Stimulated activated naive CD4-positive, alpha-beta T cell (primary cell): ENCODE results near the gene SUDS3.
"Not testable (repeated sequence)": the region's sequence is repeated elsewhere in the genome, so short reads cannot be mapped to it uniquely, and the experiment has no call there.

Experiments used
- DNase-seq, 6 experiments: peaks; one replicate each; lab custom pipeline; 2025; lab: John Stamatoyannopoulos, UW

The SUDS3 gene

DNA sequence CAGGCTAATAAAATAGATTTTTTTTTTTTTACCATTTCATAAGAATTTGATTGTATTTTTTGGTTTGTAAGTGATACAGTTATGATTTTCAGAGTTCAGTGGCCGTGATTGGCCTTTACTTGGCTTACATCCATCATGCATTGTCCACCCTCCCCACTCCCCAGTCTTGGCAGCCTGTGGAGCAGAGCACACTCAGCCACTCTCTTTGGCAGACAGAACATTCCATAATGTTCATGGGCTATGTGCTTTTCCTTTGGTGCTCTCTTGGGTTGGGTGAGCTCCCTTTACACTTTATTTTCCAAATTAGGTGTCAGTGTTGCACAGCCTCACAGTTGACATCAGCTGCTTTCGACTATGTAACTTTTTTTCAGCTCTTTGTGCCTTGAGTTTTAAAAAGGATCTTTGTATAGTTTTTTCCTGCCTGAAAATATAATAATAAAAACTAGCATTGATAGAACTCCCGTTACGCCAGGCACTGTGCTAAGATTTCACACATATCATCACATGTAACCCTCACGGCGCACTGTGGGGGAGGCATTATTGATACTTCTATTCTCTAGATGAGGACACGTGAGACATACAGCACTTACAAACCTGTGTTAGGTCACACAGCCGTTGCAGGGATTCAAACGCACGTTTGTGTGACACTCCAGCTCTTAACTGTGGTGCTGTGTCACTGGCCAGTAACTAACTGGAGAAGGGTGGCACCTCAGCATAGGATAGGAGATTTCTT, 21.5 kb downstream of the SUDS3 start:
- no peak for DNase-seq

DNA sequence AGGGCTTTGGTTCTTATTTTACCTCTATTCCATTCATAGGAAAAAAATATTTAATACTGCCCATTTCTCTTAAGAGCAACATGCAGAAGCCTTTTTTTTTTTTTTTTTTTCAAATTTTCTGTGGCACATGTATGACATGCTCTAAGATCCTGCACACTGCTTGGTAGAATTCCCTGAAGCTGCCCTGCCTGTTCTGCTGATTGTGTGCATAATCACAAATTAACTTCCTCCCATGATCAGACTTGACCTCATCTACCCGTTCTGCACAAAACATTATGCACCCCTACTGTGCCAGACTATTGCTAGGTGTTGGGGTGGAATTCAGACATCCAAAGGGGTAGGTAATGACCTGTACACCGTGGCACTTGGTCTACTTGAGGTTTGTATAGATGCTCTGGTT, 22.2 kb downstream of the SUDS3 start:
- DNase-seq: no peak

- DNase-seq: no peak
Measured at GRCh38 chr12:118398940-118399339, 22.6 kb downstream of the SUDS3 start.

DNA sequence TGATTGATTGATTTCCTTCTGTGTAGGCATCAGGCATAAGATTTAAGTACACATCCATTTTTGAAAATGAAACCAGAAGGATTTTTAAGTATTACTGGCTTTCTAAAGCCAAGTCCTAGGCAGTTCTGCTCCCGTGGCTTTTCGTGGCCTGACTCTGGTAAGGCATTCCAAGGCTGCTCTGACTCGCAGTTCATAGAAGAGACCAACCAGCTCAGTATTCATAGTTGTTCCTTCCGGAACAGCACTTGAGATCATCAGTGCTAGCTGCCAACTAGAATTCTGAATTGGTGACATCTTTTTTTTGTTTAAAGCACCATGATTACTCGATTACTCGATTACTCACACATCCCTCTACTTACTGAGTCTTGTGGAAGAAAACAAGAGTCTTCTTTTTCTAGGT, 25.9 kb downstream of the SUDS3 start:
- no peak for DNase-seq

DNA sequence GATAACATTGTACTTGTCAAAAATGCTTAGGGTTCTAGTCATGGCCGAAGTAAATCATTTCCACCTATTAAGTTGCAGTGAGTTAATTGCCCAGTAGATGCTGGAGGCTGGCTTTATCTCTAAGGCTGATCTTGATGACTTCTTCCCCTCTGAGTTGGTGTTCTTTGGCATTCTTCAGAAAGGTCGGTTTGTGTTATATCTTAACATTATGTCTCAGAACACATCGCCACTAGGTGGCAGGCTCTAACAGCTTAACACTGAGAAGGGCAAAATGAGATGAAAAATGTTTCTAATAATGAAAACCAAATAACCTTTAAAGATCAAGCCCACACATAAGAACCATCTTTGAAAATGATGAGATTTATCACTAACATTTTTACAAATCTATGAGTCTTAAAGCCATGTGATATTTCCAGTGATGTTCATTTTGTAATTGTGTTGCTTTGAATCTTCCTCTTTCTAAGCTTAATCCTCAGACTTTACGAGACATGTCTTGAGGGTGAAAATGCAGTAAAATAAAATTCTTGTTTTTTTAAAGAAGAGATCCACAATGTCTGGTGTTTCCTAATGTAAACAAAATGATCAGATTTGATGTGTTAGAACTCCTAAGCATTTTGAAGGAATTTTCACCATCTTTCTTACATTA, 28.6 kb downstream of the SUDS3 start:
- DNase-seq: peak in 4 of 6 experiments; percentile 17 to 37 (median 22)

DNA sequence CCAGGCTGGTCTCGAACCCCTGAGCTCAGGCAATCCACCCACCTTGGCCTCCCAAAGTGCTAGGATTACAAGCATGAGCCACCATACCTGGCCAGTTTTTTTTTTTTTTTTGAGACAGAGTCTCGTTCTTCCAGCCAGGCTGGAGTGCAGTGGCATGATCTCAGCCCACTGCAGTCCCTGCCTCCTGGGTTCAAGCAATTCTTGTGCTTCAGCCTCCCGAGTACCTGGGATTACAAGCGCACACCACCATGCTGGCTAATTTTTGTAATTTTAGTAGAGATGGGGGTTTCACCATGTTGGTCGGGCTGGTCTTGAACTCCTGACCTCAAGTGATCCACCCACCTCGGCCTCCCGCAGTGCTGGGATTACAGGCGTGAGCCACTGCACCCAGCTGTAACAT, 31.9 kb downstream of the SUDS3 start:
- DNase-seq: not testable (repeated sequence)

DNA sequence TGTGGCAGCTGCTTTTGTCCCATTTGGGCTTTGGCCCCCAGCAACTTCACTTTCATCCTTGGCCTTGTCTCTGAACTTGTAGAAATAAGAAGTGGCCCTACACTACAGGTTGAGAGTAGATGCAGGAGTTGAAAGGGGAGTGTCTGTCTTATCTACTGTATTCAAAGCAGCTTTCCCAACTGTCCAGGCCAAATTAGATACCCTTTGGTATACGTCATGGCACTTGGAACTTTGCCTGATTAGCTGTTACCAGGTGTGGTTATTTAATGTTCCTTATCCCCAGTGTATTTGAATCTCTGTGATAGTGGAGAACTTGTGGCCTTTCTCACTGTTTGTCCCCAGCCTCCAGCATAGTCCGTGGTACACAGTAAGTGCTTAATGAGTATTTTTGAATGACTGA, 33.5 kb downstream of the SUDS3 start:
- no peak for DNase-seq

GRCh38 chr12:118417942-118418341, 41.6 kb downstream of the SUDS3 start:
- no peak for DNase-seq

DNA sequence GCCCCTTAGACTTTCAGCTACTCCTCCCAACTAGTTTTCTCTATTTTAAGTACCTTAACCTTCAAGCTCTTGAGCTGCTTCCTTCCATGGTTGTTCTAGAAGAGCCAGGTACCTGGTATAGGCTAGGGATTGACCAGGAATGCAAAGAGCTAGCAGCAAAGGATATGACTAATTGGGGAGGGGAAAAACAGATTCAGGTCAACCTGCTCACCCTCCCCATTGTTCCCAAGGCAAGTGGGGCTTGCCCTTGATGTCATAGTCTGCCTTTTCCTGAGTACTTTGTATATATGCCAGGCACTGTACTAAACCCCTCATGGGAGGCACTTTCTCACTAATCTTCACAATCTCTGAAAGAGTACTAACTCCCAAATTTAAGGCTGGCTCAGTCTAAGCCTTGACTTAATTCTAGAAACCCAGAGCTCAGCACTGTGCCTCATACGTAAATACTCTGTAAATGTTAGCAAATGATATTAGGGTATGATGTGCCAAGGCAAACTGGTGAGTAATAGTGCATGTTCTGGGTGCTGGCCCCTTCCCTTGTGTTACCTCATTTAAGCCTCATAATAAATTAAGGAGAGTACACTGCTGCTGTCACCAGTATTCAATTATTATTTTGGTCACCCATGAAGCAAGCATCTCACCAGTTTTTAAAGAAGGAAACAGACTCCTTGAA, 42.2 kb downstream of the SUDS3 start:
- DNase-seq: no peak

DNA sequence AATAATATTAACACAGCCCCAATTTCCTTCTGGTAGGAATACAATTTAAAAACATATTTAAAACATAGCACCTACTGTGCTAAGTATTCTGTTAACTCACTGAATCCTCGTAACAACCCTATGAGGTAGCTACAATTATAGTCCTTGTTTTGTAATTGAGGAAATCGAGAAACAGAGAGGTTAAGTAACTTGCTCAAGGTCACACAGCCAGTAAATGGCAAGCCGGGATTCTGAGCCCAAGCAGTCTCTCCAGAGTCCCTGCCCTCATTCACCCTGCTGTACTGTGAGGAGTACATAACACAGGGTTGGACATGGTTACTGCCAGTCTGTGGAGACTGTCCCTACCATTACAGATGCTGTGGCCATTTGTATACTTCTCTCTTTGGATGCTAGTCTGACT, 44.3 kb downstream of the SUDS3 start:
- no peak for DNase-seq

DNA sequence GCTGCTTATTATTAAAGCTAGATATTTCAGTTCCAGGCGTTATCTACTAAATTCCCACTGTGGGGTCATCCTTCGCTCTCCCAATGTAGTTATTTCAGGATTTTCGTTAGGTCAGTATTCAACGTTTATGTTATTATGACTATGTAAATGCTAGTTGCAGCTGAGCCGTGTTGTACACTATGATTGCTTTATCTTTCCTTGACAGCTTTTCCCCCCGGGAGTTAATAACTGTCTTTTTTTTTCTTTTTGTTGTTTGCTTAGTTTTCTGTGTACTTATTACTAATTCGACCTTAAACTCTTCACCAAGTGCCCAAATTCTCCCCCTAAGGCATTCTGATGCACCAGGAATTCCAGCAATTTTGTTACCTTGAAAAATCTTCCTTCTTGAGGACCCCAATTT, 48.5 kb downstream of the SUDS3 start:
- no peak for DNase-seq

- DNase-seq: no peak
Measured at GRCh38 chr12:118425364-118425763, 49.0 kb downstream of the SUDS3 start.

DNA sequence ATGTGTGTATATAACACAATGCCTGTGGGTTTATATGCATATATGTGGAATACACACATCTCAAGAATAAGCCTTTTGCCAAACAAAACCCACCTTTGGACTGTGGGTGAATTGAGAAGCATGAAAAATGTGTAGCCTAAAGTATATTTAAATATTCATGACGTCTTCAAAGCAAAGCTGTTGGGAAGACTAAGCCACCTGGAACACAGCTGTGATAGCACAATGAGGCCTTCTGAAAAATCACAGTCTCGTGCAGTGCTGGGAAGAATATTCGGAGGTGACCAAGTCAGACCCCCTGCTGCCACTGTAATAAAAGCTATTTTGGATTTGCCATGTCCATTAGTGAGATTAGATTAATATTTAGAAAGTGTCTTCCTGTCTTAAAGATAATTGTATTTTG, 51.5 kb downstream of the SUDS3 start:
- DNase-seq: no peak

DNA sequence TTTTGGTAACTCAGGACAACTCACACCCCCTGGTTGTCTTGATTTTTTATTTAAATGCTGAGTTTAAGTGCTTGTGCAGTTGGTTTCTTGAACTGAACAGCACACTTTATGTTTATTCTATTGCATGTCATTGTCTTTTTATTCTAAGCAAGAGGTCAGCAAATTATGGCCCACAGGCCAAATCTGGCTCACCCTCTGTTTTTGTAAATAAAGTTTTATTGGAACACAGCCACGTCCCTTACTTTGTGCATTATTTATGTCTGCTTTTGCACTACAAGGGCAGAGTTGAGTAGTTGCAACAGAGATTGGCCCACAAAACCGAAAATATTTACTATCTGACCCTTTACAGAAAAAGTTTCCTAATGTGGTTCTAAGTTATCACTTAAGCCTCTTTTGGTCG, 52.3 kb downstream of the SUDS3 start:
- no peak for DNase-seq

DNA sequence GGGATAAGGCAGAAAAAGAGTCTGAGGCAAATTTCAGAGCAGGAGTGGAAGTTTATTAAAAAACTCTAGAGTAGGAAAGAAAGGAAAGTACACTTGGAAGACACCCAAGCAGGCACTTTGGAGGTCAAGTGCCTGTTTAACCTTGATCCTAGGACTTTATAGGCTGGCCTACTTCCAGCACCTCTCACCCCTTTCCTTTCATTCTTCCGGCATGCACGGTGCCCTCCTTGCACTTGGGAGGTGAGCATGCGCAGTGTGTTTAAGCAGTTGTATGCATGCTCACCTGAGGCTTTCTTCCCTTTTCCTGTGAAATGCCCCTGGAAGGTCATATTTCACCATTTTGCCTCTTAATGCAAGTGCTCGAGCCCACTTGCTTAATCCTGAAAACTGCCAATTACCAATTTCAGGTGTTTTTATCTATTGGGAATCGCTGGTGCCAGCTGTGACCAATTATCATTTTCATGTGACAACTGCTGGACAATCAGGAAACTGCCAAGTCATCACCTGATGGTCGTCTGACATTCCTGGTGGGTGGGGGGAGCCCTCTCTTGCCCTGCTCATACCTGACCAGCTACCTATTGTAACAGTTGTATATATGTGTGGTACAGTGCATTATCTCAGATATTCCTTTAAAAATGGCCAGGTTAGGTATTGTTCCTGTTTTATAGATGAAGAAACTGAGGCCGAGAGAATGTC, 53.5 kb downstream of the SUDS3 start:
- no peak for DNase-seq

DNA sequence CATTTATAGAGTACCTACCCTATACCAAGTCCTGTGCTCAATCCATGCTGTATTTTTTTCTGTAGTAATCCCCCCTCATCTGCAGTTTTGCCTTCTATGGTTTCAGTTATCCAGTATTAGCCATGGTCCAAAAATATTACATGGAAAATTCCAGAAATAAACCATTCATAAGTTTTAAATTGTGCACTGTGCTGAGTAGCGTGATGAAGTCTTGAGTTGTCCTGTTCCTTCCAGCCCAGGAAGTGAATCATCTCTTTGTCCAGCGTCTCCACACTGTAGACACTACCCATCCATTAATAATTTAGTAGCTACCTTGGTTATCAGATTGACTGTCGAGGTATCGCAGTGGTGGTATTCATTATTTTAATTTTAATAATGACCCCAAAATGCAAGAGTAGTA, 54.2 kb downstream of the SUDS3 start:
- no peak for DNase-seq

DNA sequence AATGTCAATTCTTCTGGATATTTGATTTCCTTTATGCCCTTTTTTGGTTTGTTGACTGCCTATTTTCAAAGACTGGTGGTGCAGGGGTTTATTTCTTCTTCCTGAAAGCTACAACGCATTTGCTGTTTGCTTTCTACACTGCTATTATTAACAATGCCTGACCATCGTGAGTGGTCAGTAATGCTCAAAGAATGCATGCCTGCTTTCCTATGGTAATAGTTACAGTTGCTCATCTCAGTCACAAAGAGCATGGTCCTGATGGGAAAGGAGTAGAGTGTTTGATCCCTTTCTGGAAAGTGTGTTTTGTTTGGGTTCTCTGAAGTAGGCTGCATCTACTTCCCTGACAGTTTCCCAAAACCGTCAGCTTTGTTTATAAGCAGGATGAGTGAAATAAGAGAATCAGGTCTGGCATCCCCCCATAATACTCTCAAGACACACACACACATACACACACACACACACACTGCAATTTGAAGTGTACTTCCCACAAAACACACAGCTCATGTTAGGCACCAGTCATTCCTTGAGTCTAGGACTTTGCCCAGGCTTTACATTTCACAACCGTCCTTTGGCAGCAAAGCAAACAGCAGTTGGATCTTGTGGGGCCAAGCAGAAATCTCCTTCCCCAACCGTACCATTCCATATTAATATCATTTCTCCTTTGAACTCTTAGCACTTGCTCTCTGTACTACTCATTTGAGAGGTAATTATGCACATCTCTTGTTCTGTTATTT, 56.6 kb downstream of the SUDS3 start:
- DNase-seq: no peak

DNA sequence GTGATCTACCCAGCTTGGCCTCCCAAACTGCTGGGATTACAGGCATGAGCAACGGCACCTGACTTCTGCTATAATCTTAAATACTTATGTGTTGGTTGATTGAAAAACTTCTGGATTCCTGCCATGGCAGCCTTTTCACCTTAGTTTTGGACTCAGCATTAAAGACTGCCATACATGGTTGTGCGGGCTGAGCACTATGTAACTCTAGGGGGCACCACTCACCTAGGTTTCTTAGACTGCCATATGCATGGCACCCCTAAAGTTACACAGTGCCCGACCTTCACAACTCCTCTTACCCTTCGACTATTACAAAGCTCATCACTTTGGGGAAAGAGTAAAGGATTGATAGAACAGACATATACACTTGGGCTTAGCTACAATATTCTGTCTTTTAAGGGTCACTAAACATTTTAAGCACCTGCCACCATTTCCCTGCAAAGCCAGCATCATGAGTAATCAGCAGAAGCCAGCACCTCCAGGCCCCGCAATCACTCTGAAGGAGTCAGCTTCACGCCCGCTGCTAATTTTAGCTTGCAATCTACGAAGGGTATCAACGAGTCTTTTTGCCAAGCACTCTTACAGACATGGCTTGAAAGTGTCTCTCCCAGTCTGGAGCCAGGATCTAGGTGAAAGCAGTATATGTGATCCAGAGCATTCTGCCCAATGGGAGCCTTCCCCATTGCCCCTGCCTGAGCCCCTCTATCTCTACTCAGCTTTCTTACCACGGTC, 59.8 kb downstream of the SUDS3 start:
- DNase-seq: no peak

DNA sequence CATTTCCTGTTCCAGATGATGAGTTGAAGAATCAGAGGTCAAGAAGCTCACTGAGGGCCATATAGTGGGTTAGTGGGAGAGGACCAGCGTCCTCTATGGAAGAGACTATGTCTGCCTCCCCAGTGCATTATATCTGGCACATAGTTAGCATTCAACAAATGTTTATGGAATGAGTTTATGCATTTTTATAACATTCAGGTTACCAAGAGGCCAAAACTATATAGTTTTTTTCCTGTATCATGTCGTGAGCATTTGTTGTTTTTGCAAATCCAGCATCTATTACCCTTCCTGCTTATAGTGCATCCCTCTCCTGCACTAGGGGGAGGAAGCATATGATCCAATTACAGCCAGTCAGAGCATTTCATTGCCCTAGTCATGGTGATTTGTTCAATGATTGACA, 60.6 kb downstream of the SUDS3 start:
- no peak for DNase-seq

DNA sequence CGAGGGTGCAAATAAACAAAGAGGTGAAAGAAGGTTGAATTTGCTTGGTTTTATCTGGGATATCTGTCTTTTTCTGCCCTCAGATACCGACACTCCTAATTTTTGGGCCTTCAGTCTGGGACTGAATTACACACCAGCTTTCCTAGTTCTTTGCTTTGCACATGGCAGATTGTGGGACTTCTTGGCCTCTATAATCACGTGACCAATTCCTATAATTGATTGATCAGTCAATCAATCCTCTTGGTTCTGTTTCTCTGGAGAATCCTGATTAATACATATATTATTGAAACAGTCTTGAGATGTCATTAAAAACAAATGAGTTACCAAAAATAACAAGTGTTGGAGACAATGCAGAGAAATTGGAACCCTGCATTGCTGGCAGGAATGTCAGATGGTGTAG, 62.7 kb downstream of the SUDS3 start:
- no peak for DNase-seq

- DNase-seq: no peak
Measured at GRCh38 chr12:118446247-118446646, 69.9 kb downstream of the SUDS3 start.
